NOMO-1 treated with dmso at 0.1 percent for 144 hours (cell line): ENCODE data around the gene NBEAL2.

Source experiments
- DNase-seq: peaks from one replicate; lab custom pipeline; 2025; ENCODE audit not compliant: unreplicated experiment; lab: John Stamatoyannopoulos, UW

Gene NBEAL2

GRCh38 chr3:46998852-46999515, 19.5 kb downstream of the NBEAL2 start:
- DNase-seq: no peak

GRCh38 chr3:46999516-47000197, 20.2 kb downstream of the NBEAL2 start:
- DNase-seq: no peak

GRCh38 chr3:47000198-47000815, 20.8 kb downstream of the NBEAL2 start:
- no peak for DNase-seq

GRCh38 chr3:47000922-47001730, 21.7 kb downstream of the NBEAL2 start:
- DNase-seq: no peak

GRCh38 chr3:47001731-47002170, 22.3 kb downstream of the NBEAL2 start:
- DNase-seq: no peak

GRCh38 chr3:47002171-47003055, 22.9 kb downstream of the NBEAL2 start:
- DNase-seq: no peak

GRCh38 chr3:47003056-47003410, 23.6 kb downstream of the NBEAL2 start:
- DNase-seq: no peak

GRCh38 chr3:47003461-47004368, 24.2 kb downstream of the NBEAL2 start:
- no peak for DNase-seq

- DNase-seq: no peak
These were observed 25.1 kb downstream of the NBEAL2 start for GRCh38 chr3:47004369-47005211.

- no peak for DNase-seq
These were observed 26.0 kb downstream of the NBEAL2 start for GRCh38 chr3:47005212-47006144.

- DNase-seq: no peak
These were observed 26.7 kb downstream of the NBEAL2 start for GRCh38 chr3:47006145-47006651.

- no peak for DNase-seq
These were observed 27.5 kb downstream of the NBEAL2 start for GRCh38 chr3:47007001-47007400.

- no peak for DNase-seq
These were observed 28.2 kb downstream of the NBEAL2 start for GRCh38 chr3:47007482-47008233.

- no peak for DNase-seq
These were observed 28.8 kb downstream of the NBEAL2 start for GRCh38 chr3:47008234-47008796.

GRCh38 chr3:47008851-47009224, 29.4 kb downstream of the NBEAL2 start:
- no peak for DNase-seq
